HCT116 (cell line): ENCODE data around the gene PTPRQ. TPM values are rescaled to one million over a fixed set of nuclear protein-coding genes. Genes with fewer than 3 reads are reported as not detected.
"Not testable (repeated sequence)": the region's sequence is repeated elsewhere in the genome, so short reads cannot be mapped to it uniquely, and the experiment has no call there.

Experiments used
- ATAC-seq: fragments of 200-7000 bp; cut with Tn5 transposase; 2 replicates; pipeline ENCODE4 v1.9.1; 2020; ENCODE audit warnings: mild to moderate bottlenecking, moderate library complexity
- BruUV-seq: library from RNA; stranded (reverse); fragments of 400-500 nt; replicated peaks from 2 replicates; lab custom pipeline; 2021; lab: Mats Ljungman, UMichigan
- CTCF ChIA-PET: fragments of 300-600 bp; sonication (Branson Sonifier 250); formaldehyde crosslinking; loops from one replicate; lab custom pipeline; 2021; ENCODE audit warnings: antibody characterized with exemption; lab: Charles Lee
- POLR2A ChIA-PET: fragments of 300-600, 350-600 bp; sonication (Branson Sonifier 250); formaldehyde crosslinking; loops from one replicate; lab custom pipeline; 2021; ENCODE audit warnings: antibody characterized with exemption; lab: Charles Lee
- RAD21 ChIA-PET, 2 experiments: fragments of 300-600 bp; sonication (Branson Sonifier 250); formaldehyde crosslinking; loops; one replicate each; lab custom pipeline; 2023; ENCODE audit warnings: low total read pairs in 2 of 2; ENCODE audit not compliant: uncharacterized antibody in 2 of 2, unreplicated experiment in 2 of 2, low non-redundant PET in 1 of 2; lab: Charles Lee
- DNase-seq: peaks from one replicate; pipeline ENCODE4 v3.0.0-alpha.2; 2010; ENCODE audit warnings: low read depth, low spot score
- H2AFZ ChIP-seq: fragments of 200-600 bp; shearing (Covaris generic), sonication (generic); 2 replicates; pipeline ENCODE4 v1.6.1; 2017; ENCODE audit warnings: low read depth, mixed run types, mixed read lengths, antibody characterized with exemption, low read length; ENCODE audit not compliant: poor library complexity, severe bottlenecking
- H3K27ac ChIP-seq: 2 replicates; pipeline ENCODE4 v1.5.1; 2012; ENCODE audit warnings: low read depth, low read length
- H3K27me3 ChIP-seq: fragments of 200-600 bp; sonication (generic); 2 replicates; pipeline ENCODE4 v1.6.1; 2016; ENCODE audit warnings: mixed run types, low read length, mixed read lengths; ENCODE audit not compliant: insufficient read depth
- H3K36me3 ChIP-seq, 2 experiments: fragments of 200-500 bp in 1 of 2; fragments of 200-600 bp in 1 of 2; sonication (Bioruptor generic) in 1 of 2; sonication (generic) in 1 of 2; 2 replicates each; pipeline versions ENCODE4 v1.5.1 to v1.6.1; 2014 to 2016; ENCODE audit warnings: low read length in 2 of 2, inconsistent platforms in 1 of 2, mixed read lengths in 1 of 2, mixed run types in 1 of 2; ENCODE audit not compliant: insufficient read depth in 2 of 2, control insufficient read depth in 1 of 2
- H3K4me1 ChIP-seq, 2 experiments: fragments of 200-600 bp in 1 of 2; sonication (generic) in 1 of 2; 2 replicates each; pipeline versions ENCODE4 v1.5.1 to v1.6.1; 2012 to 2017; ENCODE audit warnings: low read length in 2 of 2, inconsistent platforms in 1 of 2, mild to moderate bottlenecking in 1 of 2, mixed read lengths in 1 of 2, mixed run types in 1 of 2, moderate library complexity in 1 of 2; ENCODE audit not compliant: insufficient read depth in 2 of 2, control insufficient read depth in 1 of 2
- H3K4me2 ChIP-seq: fragments of 200-600 bp; sonication (generic); 2 replicates; pipeline ENCODE4 v1.6.1; 2017; ENCODE audit warnings: mixed run types, low read length, mixed read lengths
- H3K4me3 ChIP-seq, 2 experiments: fragments of 200-600 bp in 1 of 2; sonication (generic) in 1 of 2; replicated peaks in 1 of 2; 2 replicates each; pipeline ENCODE4 v1.5.1; 2011 to 2016; ENCODE audit warnings: low read length in 2 of 2, control low read depth in 1 of 2, low read depth in 1 of 2, mild to moderate bottlenecking in 1 of 2, mixed read lengths in 1 of 2, mixed run types in 1 of 2
- H3K79me2 ChIP-seq: fragments of 200-600 bp; sonication (generic); 2 replicates; pipeline ENCODE4 v1.6.1; 2017; ENCODE audit warnings: mild to moderate bottlenecking, mixed run types, low read length, moderate library complexity, mixed read lengths; ENCODE audit not compliant: insufficient read depth
- H3K9ac ChIP-seq: fragments of 200-600 bp; sonication (generic); 2 replicates; pipeline ENCODE4 v1.6.1; 2016; ENCODE audit warnings: low read length, mixed read lengths
- H3K9me2 ChIP-seq: fragments of 200-600 bp; sonication (generic), shearing (Covaris generic); 2 replicates; pipeline ENCODE4 v1.6.1; 2017; ENCODE audit warnings: mixed run types, mild to moderate bottlenecking, moderate library complexity; ENCODE audit not compliant: insufficient read depth
- H3K9me3 ChIP-seq, 2 experiments: fragments of 200-500 bp in 1 of 2; fragments of 200-600 bp in 1 of 2; sonication (Bioruptor generic) in 1 of 2; sonication (generic) in 1 of 2; 2 replicates each; pipeline ENCODE4 v1.6.1; 2014 to 2017; ENCODE audit warnings: low read length in 2 of 2, mixed read lengths in 2 of 2, inconsistent platforms in 1 of 2, low read depth in 1 of 2, mild to moderate bottlenecking in 1 of 2, mixed run types in 1 of 2, moderate library complexity in 1 of 2; ENCODE audit not compliant: control insufficient read depth in 1 of 2, insufficient read depth in 1 of 2
- H4K20me1 ChIP-seq: fragments of 200-600 bp; sonication (generic), shearing (Covaris generic); 2 replicates; pipeline ENCODE4 v1.6.1; 2017; ENCODE audit warnings: mixed run types, mild to moderate bottlenecking, moderate library complexity; ENCODE audit not compliant: insufficient read depth
- CEBPB ChIP-seq: IDR thresholded peaks from 2 replicates; pipeline ENCODE4 v1.6.1; 2012; ENCODE audit warnings: low read depth
- EGR1 ChIP-seq: IDR thresholded peaks from 2 replicates; pipeline ENCODE4 v1.6.1; 2012; ENCODE audit warnings: low read depth
- EZH2 ChIP-seq: fragments of 200-600 bp; sonication (generic); IDR thresholded peaks from 2 replicates; pipeline ENCODE4 v1.6.1; 2017; ENCODE audit warnings: antibody characterized with exemption, mixed run types
- EZH2phosphoT487 ChIP-seq: fragments of 200-600 bp; IDR thresholded peaks from 2 replicates; pipeline ENCODE4 v1.6.1; 2018; ENCODE audit warnings: antibody characterized with exemption, borderline replicate concordance
- FOSL1 ChIP-seq: IDR thresholded peaks from 2 replicates; pipeline ENCODE4 v1.6.1; 2012; ENCODE audit warnings: low read depth
- POLR2AphosphoS5 ChIP-seq: IDR thresholded peaks from 2 replicates; pipeline ENCODE4 v1.6.1; 2011; ENCODE audit warnings: mild to moderate bottlenecking, low read depth, low read length, moderate library complexity
- RAD21 ChIP-seq: IDR thresholded peaks from 2 replicates; pipeline ENCODE4 v1.6.1; 2012; ENCODE audit warnings: low read depth, mild to moderate bottlenecking
- SRF ChIP-seq: IDR thresholded peaks from 2 replicates; pipeline ENCODE4 v1.6.1; 2012; ENCODE audit warnings: low read depth
- TCF7L2 ChIP-seq: IDR thresholded peaks from 2 replicates; pipeline ENCODE4 v1.7.0; 2011; ENCODE audit warnings: borderline replicate concordance, inconsistent platforms; ENCODE audit not compliant: insufficient read depth, insufficient read length; ENCODE audit errors: extremely low read depth
- YY1 ChIP-seq: IDR thresholded peaks from 2 replicates; pipeline ENCODE4 v1.6.1; 2011; ENCODE audit warnings: low read length, low read depth, moderate library complexity, mild to moderate bottlenecking; ENCODE audit not compliant: insufficient replicate concordance; ENCODE audit errors: extremely low read depth
- ZFX ChIP-seq: fragments of 450-650 bp; IDR thresholded peaks from 2 replicates; pipeline ENCODE4 v1.6.1; 2017
- ZNF274 ChIP-seq: fragments of 200-500 bp; sonication (Bioruptor generic); IDR thresholded peaks from 2 replicates; pipeline ENCODE4 v1.6.1; 2014; ENCODE audit warnings: mild to moderate bottlenecking, low read depth, low read length, inconsistent platforms
- intact Hi-C: fragments of 100-400 bp; cut with micrococcal nuclease; formaldehyde crosslinking; loops from 2 replicates; pipeline ENCODE4 v1.10.0; 2022
- total RNA-seq: library from RNA; stranded (reverse); gene quantifications from one replicate; pipeline ENCODE4 v1.2.1, GENCODE V29; 2021; ENCODE audit not compliant: unreplicated experiment

The PTPRQ gene
- total RNA-seq, 1 experiment from 2014 or later: not detected

DNA sequence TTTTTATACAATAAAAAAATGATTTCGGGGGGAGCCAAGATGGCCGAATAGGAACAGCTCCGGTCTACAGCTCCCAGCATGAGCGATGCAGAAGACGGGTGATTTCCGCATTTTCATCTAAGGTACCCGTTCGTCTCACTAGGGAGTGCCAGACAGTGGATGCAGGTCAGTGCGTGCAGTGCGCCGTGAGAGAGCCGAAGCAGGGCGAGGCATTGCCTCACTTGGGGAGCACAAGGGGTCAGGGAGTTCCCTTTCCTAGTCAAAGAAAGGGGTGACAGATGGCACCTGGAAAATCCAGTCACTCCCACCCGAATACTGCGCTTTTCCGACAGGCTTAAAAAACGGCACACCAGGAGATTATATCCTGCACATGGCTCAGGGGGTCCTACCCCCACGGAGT is 17.8 kb downstream of the PTPRQ start:
- H3K36me3 ChIP-seq, H3K27me3 ChIP-seq, H3K9me3 ChIP-seq, H3K27ac ChIP-seq, H2AFZ ChIP-seq, CTCF ChIA-PET, DNase-seq, H3K9me2 ChIP-seq, BruUV-seq, H3K4me1 ChIP-seq, POLR2A ChIA-PET, H3K9ac ChIP-seq, H3K79me2 ChIP-seq, H4K20me1 ChIP-seq, RAD21 ChIA-PET, H3K4me3 ChIP-seq, H3K4me2 ChIP-seq, ATAC-seq: not testable (repeated sequence)
- intact Hi-C loops: loop anchor here (1.0 kb wide), 1 partner anchor 10 kb away; no protein-coding TSS in a partner anchor

DNA sequence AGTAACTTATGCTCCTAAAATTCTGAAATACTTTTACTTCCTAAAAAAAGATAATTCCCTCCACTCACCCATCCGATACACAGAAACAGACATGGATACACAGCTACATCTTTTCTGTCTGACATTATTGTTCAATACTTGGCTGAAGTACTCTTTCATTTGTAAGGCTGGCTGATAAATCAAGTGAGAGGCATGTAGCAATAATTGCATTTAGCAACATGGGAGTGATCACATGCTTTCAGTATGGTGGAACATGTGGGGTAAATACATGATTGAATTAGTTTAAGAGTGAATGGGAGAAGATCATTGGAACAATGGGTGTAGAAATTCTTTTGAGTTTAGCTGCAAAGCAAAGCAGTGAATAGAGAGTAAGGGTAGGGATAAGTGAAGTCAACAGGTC is 25.6 kb downstream of the PTPRQ start:
- Histone ChIP-seq H2AFZ (no peak overlapping the region), H3K79me2 (no peaks in the 10 kb centered on the region), H3K4me1 (no peaks in the 10 kb centered on the region), H4K20me1 (no peaks in the 10 kb centered on the region), H3K27ac (no peak overlapping the region), H3K9me2 (no peaks in the 10 kb centered on the region), H3K9ac (no peak overlapping the region), H3K4me3 (no peak overlapping the region), H3K27me3 (no peaks in the 10 kb centered on the region), H3K9me3 (no peaks in the 10 kb centered on the region), H3K36me3 (no peaks in the 10 kb centered on the region), H3K4me2 (no peak overlapping the region)
- intact Hi-C loops: loop anchor here (5.0 to 10.0 kb wide), 3 partner anchors 128 to 475 kb away; no protein-coding TSS in a partner anchor
- no TSS peak for BruUV-seq
- CTCF ChIA-PET: no interaction called here
- POLR2A ChIA-PET: no interaction called here
- RAD21 ChIA-PET: interaction anchor here in 1 of 2 experiments (0.6 kb wide), 1 partner anchor 133 kb away, joined by 3 read pairs; no protein-coding TSS in a partner anchor
- ATAC-seq (no peak), DNase-seq (no peak)
- TF ChIP-seq SRF: no peak
- TF ChIP-seq RAD21: no peak
- no peak for TF ChIP-seq POLR2AphosphoS5
- no peak for TF ChIP-seq YY1
- no peak for TF ChIP-seq EZH2phosphoT487
- TF ChIP-seq ZNF274: no peak
- no peak for TF ChIP-seq TCF7L2
- no peak for TF ChIP-seq FOSL1
- no peak for TF ChIP-seq ZFX
- TF ChIP-seq CEBPB: no peak
- no peak for TF ChIP-seq EGR1
- no peak for TF ChIP-seq EZH2
